Body of pancreas (tissue), 4 donors: ENCODE measurements around the gene SRBD1. TPM values are rescaled to one million over a fixed set of nuclear protein-coding genes. Genes with fewer than 3 reads are reported as not detected.

ENCODE experiments used
- ATAC-seq: fragments of 150-250 bp; one replicate; pipeline ENCODE4 v1.9.1; 2016
- DNase-seq, 4 donors: peaks; one replicate each; pipeline ENCODE4 v3.0.0-alpha.2; 2019
- H3K27ac ChIP-seq, 4 donors: fragments of 200-600 bp; sonication (generic); 1 replicate in 3 of 4; 2 replicates in 1 of 4; pipeline versions ENCODE4 v1.5.1 to v1.6.1; 2016 to 2019; ENCODE audit warnings: mild to moderate bottlenecking in 1 of 4, mixed read lengths in 1 of 4, moderate library complexity in 1 of 4
- H3K27me3 ChIP-seq, 2 donors: fragments of 200-600 bp; sonication (generic); one replicate each; pipeline ENCODE4 v1.6.0; 2016; ENCODE audit warnings: mild to moderate bottlenecking in 1 of 2
- H3K36me3 ChIP-seq, 2 donors: fragments of 200-600 bp; sonication (generic); replicated peaks in 1 of 2; 2 replicates each; pipeline ENCODE4 v1.5.1; 2016; ENCODE audit warnings: low read depth in 2 of 2; ENCODE audit not compliant: insufficient read depth in 1 of 2
- H3K4me1 ChIP-seq: fragments of 200-600 bp; sonication (generic); one replicate; pipeline ENCODE4 v1.6.0; 2016
- H3K4me3 ChIP-seq, 2 donors: fragments of 200-600 bp; sonication (generic); 1 replicate in 1 of 2; 2 replicates in 1 of 2; pipeline ENCODE4 v1.5.1; 2016 to 2019
- H3K9me3 ChIP-seq, 3 donors: fragments of 200-600 bp; sonication (generic); 1 replicate in 2 of 3; 2 replicates in 1 of 3; pipeline ENCODE4 v1.5.1; 2016
- POLR2A ChIP-seq, 3 donors: fragments of 450-650 bp; IDR thresholded peaks; one replicate each; pipeline ENCODE4 v1.6.1; 2016; ENCODE audit warnings: antibody characterized with exemption in 3 of 3, mild to moderate bottlenecking in 2 of 3
- WGBS, 2 donors: methylation state at CpG; one replicate each; pipeline ENCODE4 v1.1.5; 2017; 5-methylcytosine and 5-hydroxymethylcytosine counted together
- intact Hi-C: fragments of 100-400 bp; cut with DNase I; formaldehyde crosslinking; loops from one replicate; pipeline ENCODE4 v1.15.1; 2023
- total RNA-seq, 2 donors: library from RNA; depleted of rRNA; stranded (reverse); fragments of >200 nt; gene quantifications; one replicate each; pipeline ENCODE4 v1.1.0, GENCODE V29; 2016
- TF ChIP-seq, protein P1 (sequence below), 7 experiments: fragments of 450-650 bp in 4 of 7; fragments of 200-600 bp in 3 of 7; sonication (generic) in 3 of 7; IDR thresholded peaks; one replicate each; pipeline ENCODE4 v1.5.1; 2016 to 2019; ENCODE audit warnings: antibody characterized with exemption in 7 of 7

SRBD1 gene
- total RNA-seq, 2 donors from 2014 or later: 14.8 to 21.4 TPM

DNA sequence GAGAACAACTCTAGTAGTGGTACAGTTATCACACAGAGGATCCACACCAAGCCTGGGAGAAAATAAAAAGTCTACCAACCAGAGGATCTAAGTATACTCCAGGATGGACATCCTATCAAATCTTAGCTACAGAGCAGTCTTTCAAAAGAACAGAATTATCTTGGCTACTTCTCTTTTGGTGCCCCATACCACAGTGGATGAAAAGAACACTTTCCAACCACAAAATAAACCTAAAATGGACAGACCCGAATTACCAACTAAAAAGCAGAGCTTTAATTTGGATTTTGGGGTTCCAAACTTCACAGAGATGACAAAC lies 116.1 kb downstream of the SRBD1 start:
- no peaks in the 10 kb centered on the region for H3K36me3 ChIP-seq
- peaks cover 7% of the 10 kb centered on the region for H3K4me1 ChIP-seq
- ATAC-seq (no peak), DNase-seq (no peak)
- no peaks in the 10 kb centered on the region for H3K9me3 ChIP-seq
- 25 to 26% methylated on average over 1 of the region's 1 CpG for WGBS, 2 donors
- intact Hi-C loops: loop anchor here (5.0 kb wide), 1 partner anchor 518 kb away; no protein-coding TSS in a partner anchor
- no peaks in the 10 kb centered on the region for H3K27me3 ChIP-seq
- TF ChIP-seq, protein P1, sequence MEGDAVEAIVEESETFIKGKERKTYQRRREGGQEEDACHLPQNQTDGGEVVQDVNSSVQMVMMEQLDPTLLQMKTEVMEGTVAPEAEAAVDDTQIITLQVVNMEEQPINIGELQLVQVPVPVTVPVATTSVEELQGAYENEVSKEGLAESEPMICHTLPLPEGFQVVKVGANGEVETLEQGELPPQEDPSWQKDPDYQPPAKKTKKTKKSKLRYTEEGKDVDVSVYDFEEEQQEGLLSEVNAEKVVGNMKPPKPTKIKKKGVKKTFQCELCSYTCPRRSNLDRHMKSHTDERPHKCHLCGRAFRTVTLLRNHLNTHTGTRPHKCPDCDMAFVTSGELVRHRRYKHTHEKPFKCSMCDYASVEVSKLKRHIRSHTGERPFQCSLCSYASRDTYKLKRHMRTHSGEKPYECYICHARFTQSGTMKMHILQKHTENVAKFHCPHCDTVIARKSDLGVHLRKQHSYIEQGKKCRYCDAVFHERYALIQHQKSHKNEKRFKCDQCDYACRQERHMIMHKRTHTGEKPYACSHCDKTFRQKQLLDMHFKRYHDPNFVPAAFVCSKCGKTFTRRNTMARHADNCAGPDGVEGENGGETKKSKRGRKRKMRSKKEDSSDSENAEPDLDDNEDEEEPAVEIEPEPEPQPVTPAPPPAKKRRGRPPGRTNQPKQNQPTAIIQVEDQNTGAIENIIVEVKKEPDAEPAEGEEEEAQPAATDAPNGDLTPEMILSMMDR (IDR thresholded peaks at IDR 0.05): peak in 1 of 7 experiments; percentile 4
- TF ChIP-seq POLR2A (IDR thresholded peaks at IDR 0.05): no peak
- no peak overlapping the region for H3K4me3 ChIP-seq
- H3K27ac ChIP-seq: no peak overlapping the region

GRCh38 chr2:45494275-45494977 lies 116.6 kb downstream of the SRBD1 start:
- ATAC-seq (peak; percentile 64), DNase-seq (peak in 2 of 4 donors; percentile 15 to 38)
- no peaks in the 10 kb centered on the region for H3K27me3 ChIP-seq
- H3K9me3 ChIP-seq: no peaks in the 10 kb centered on the region
- peaks cover 7% of the 10 kb centered on the region for H3K4me1 ChIP-seq
- no peak overlapping the region for H3K4me3 ChIP-seq
- TF ChIP-seq POLR2A (IDR thresholded peaks at IDR 0.05): no peak
- TF ChIP-seq, protein P1 (IDR thresholded peaks at IDR 0.05): peak; percentile 65 to 89 (median 85)
- H3K27ac ChIP-seq: no peak overlapping the region
- H3K36me3 ChIP-seq: no peaks in the 10 kb centered on the region
- 3 to 4% methylated on average over 2 of the region's 2 CpGs for WGBS, 2 donors
- intact Hi-C loops: no loop called here

DNA sequence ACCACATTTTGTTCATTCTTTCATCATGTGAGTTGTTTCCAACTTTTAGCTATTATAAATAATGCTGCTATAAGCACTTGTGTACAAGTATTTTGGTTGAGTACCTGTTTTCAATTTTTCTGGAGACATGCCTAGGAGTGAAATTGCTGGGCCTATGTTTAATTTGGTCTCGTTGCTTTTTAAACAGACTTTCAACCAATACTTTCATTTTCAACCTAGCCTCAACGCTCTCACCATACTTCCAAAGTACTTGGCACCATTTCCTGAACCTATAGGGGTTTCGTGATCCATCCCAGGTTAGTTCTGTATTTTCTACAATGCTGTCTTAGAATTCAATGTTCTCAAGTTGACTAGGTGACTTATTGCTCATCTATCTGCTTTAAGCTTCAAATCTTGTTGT lies 126.1 kb downstream of the SRBD1 start:
- ATAC-seq (no peak), DNase-seq (no peak)
- Histone ChIP-seq H3K4me3 (no peak overlapping the region), H3K27me3 (no peaks in the 10 kb centered on the region), H3K36me3 (no peaks in the 10 kb centered on the region), H3K4me1 (no peaks in the 10 kb centered on the region), H3K27ac (no peak overlapping the region), H3K9me3 (no peaks in the 10 kb centered on the region)
- intact Hi-C loops: no loop called here
- no peak for TF ChIP-seq POLR2A (IDR thresholded peaks at IDR 0.05)
- TF ChIP-seq, protein P1 (IDR thresholded peaks at IDR 0.05): no peak
- 91 to 98% methylated on average over 3 of the region's 3 CpGs for WGBS, 2 donors

- Histone ChIP-seq H3K4me1 (no peaks in the 10 kb centered on the region), H3K27me3 (no peaks in the 10 kb centered on the region), H3K27ac (no peak overlapping the region), H3K4me3 (no peak overlapping the region), H3K36me3 (no peaks in the 10 kb centered on the region), H3K9me3 (no peaks in the 10 kb centered on the region)
- DNase-seq (no peak), ATAC-seq (no peak)
- TF ChIP-seq, protein P1 (IDR thresholded peaks at IDR 0.05): peak in 2 of 7 experiments; percentile 6 to 13
- TF ChIP-seq POLR2A (IDR thresholded peaks at IDR 0.05): no peak
- intact Hi-C loops: no loop called here
Measured at GRCh38 chr2:45483997-45484396, 127.1 kb downstream of the SRBD1 start.

DNA sequence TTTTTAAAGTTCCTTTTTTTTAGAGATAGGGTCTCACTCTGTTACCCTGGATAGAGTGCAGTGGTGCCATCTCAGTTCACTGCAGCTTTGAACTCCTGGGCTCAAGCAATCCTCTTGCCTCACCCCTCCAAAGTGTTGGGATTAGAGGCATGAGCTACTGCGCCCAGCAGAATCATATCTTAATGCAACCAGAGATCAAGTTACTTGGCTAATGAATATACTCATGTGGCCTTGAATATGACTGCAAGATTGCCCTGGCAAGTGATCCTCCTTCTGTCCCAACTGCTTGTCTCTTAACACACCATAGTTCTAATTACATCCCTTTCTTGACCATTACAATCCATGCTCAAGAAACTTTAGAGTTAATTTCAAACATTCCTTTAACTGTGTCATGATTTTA lies 133.5 kb downstream of the SRBD1 start:
- 40 to 71% methylated on average over 1 of the region's 1 CpG for WGBS, 2 donors
- Histone ChIP-seq H3K4me1 (peaks cover 11% of the 10 kb centered on the region), H3K9me3 (no peaks in the 10 kb centered on the region), H3K27me3 (no peaks in the 10 kb centered on the region), H3K4me3 (no peak overlapping the region), H3K36me3 (no peaks in the 10 kb centered on the region), H3K27ac (no peak overlapping the region)
- intact Hi-C loops: no loop called here
- no peak for TF ChIP-seq POLR2A (IDR thresholded peaks at IDR 0.05)
- TF ChIP-seq, protein P1 (IDR thresholded peaks at IDR 0.05): no peak
- DNase-seq (no peak), ATAC-seq (no peak)
